ENCODE measurements around the gene KLHL36. TPM values are rescaled to one million over a fixed set of nuclear protein-coding genes. Genes with fewer than 3 reads are reported as not detected.

The KLHL36 gene
- 99.8 and 115 TPM in 2 replicates for total RNA-seq

GRCh38 chr16:84647828-84648594 lies at the start of gene KLHL36:
Gene KLHL36, plus strand, starts transcription at chr16:84648511. Its CDS starts 2,357 bp downstream, at chr16:84650868.

GRCh38 chr16:84617791-84618580 lies 30.3 kb upstream of the KLHL36 start, which contains the start of gene COTL1:
Gene COTL1, minus strand, starts transcription at chr16:84618078. Its CDS starts 164 bp downstream, at chr16:84617914.

GRCh38 chr16:84699712-84700445 lies 51.6 kb downstream of the KLHL36 start, which contains the start of gene USP10:
Gene USP10, plus strand, starts transcription at chr16:84700000. Its CDS starts 91 bp downstream, at chr16:84700091.

Other genes with a start within 250 kb of the KLHL36 start
- gene MEAK7, start 143.9 kb upstream of the KLHL36 start, total RNA-seq = 36.1 and 51.2 TPM in 2 replicates
- 38.4 and 76.4 TPM in 2 replicates for gene COTL1, start 30.4 kb upstream of the KLHL36 start, total RNA-seq
- gene USP10, start 51.5 kb downstream of the KLHL36 start, total RNA-seq = 45.3 and 54.8 TPM in 2 replicates
- 0.21 and 19.3 TPM in 2 replicates for gene CRISPLD2, start 171.5 kb downstream of the KLHL36 start, total RNA-seq

Data from tracheal epithelial cell (primary cell).